Measurements from ENCODE around the gene ADGRB2.

ADGRB2 gene

GRCh38 chr1:31793586-31794285 is 29.6 kb upstream of the ADGRB2 start:
- Histone ChIP-seq H3K9ac (ENCODE audit: low read length) (no peak overlapping the region), H3K36me3 (ENCODE audit: control insufficient read depth, low read depth, low read length) (no peaks in the 10 kb centered on the region), H3K27ac (ENCODE audit: low read length) (no peak overlapping the region), H3K4me3 (ENCODE audit: low read length) (no peak overlapping the region), H3K27me3 (ENCODE audit: control insufficient read depth, insufficient read depth, low read length) (no peaks in the 10 kb centered on the region), H3K9me3 (ENCODE audit: control insufficient read depth, low read depth, low read length) (no peaks in the 10 kb centered on the region), H3K4me1 (ENCODE audit: control insufficient read depth, low read depth, low read length) (no peaks in the 10 kb centered on the region)

DNA sequence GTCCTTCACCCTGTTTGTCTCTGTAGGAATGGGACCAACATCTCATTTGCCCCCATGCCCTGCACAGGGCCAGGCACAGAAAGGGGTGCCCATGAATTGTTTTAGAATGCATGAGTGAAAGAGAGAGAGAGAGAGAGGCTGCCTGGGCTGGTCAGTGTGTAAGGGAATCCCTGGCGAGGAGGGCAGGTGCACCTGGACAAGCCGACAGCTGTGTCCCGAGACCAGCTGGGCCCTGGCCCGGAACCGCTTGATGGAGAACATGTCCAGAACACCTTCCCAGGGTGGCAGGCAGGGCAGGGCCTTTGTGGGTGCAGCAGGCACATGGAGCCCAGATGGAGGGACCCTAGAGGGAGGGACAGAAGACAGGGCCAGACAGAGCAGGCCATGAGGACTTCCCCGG is 28.9 kb upstream of the ADGRB2 start:
- H3K9me3 ChIP-seq (ENCODE audit: control insufficient read depth, low read depth, low read length): no peaks in the 10 kb centered on the region
- no peak overlapping the region for H3K4me3 ChIP-seq (ENCODE audit: low read length)
- no peaks in the 10 kb centered on the region for H3K4me1 ChIP-seq (ENCODE audit: control insufficient read depth, low read depth, low read length)
- no peak overlapping the region for H3K9ac ChIP-seq (ENCODE audit: low read length)
- no peak overlapping the region for H3K27ac ChIP-seq (ENCODE audit: low read length)
- H3K36me3 ChIP-seq (ENCODE audit: control insufficient read depth, low read depth, low read length): no peaks in the 10 kb centered on the region
- no peaks in the 10 kb centered on the region for H3K27me3 ChIP-seq (ENCODE audit: control insufficient read depth, insufficient read depth, low read length)

- Histone ChIP-seq H3K27ac (ENCODE audit: low read length) (no peak overlapping the region), H3K36me3 (ENCODE audit: control insufficient read depth, low read depth, low read length) (no peaks in the 10 kb centered on the region), H3K27me3 (ENCODE audit: control insufficient read depth, insufficient read depth, low read length) (no peaks in the 10 kb centered on the region), H3K9me3 (ENCODE audit: control insufficient read depth, low read depth, low read length) (no peaks in the 10 kb centered on the region), H3K4me1 (ENCODE audit: control insufficient read depth, low read depth, low read length) (peaks cover 4% of the 10 kb centered on the region), H3K9ac (ENCODE audit: low read length) (no peak overlapping the region), H3K4me3 (ENCODE audit: low read length) (no peak overlapping the region)
These were observed 28.4 kb upstream of the ADGRB2 start for GRCh38 chr1:31792541-31792940.

DNA sequence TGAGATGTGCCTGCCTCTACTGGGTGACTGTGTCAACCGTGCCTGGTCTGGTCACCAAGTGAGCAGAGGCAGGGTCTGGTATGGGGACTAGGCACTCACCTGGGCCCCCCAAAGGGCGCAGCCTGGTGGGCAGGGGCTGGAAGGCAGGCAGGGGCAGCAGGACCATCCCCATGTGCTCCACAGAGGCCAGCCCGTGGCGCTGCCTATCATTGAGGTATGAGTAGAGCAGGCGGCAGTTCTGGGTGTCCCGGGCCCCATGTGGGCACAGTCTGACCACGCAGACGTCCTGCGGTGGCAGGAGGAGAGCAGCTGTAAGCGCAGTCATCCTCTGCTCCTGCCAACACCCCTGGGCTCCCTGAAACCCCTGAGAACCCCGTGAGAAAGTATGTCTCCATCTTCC is 28.0 kb upstream of the ADGRB2 start:
- Histone ChIP-seq H3K36me3 (ENCODE audit: control insufficient read depth, low read depth, low read length) (no peaks in the 10 kb centered on the region), H3K9ac (ENCODE audit: low read length) (no peak overlapping the region), H3K4me1 (ENCODE audit: control insufficient read depth, low read depth, low read length) (peaks cover 5% of the 10 kb centered on the region), H3K27me3 (ENCODE audit: control insufficient read depth, insufficient read depth, low read length) (no peaks in the 10 kb centered on the region), H3K27ac (ENCODE audit: low read length) (no peak overlapping the region), H3K9me3 (ENCODE audit: control insufficient read depth, low read depth, low read length) (no peaks in the 10 kb centered on the region), H3K4me3 (ENCODE audit: low read length) (no peak overlapping the region)

DNA sequence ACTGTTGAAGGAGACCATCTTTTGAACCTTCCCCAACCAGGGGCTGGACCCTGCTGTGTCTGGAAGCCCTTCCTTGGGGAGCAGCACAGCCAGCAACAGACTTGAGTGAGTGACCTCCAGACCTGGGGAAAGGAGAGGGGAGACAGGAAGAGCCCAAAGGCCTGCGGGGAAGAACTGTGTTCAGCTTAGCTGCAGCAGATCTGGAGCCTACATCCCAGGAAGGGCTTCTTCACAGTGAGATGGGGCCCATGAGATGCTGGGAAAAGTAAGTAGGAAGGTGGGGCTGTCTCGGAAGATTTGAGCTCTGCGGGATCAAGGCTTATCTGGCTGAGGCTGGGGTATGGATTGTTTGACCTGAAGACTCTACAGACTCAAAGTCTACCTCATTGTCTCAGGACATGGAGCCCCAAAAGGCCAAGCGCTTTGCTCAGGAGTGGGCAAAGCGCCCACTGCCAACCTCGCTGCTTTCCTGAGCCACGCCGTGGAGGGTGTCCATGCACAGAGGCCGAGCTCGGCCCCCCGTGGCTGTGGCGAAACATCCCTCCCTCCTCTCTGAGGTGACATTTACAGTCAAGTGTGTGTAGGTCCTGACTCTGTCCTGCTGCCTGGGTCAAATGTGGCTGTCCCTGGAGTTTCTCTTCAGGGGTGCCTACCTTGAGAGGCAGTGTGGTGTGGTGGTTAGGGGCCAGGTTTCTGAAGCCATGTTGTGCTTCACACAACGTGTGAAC is 27.2 kb upstream of the ADGRB2 start:
- Histone ChIP-seq H3K36me3 (ENCODE audit: control insufficient read depth, low read depth, low read length) (no peaks in the 10 kb centered on the region), H3K27me3 (ENCODE audit: control insufficient read depth, insufficient read depth, low read length) (no peaks in the 10 kb centered on the region), H3K4me1 (ENCODE audit: control insufficient read depth, low read depth, low read length) (peaks cover 5% of the 10 kb centered on the region), H3K9ac (ENCODE audit: low read length) (no peak overlapping the region), H3K27ac (ENCODE audit: low read length) (no peak overlapping the region), H3K4me3 (ENCODE audit: low read length) (no peak overlapping the region), H3K9me3 (ENCODE audit: control insufficient read depth, low read depth, low read length) (no peaks in the 10 kb centered on the region)

GRCh38 chr1:31790641-31791091 is 26.5 kb upstream of the ADGRB2 start:
- Histone ChIP-seq H3K9me3 (ENCODE audit: control insufficient read depth, low read depth, low read length) (no peaks in the 10 kb centered on the region), H3K27ac (ENCODE audit: low read length) (no peak overlapping the region), H3K9ac (ENCODE audit: low read length) (no peak overlapping the region), H3K27me3 (ENCODE audit: control insufficient read depth, insufficient read depth, low read length) (no peaks in the 10 kb centered on the region), H3K4me1 (ENCODE audit: control insufficient read depth, low read depth, low read length) (peaks cover 5% of the 10 kb centered on the region), H3K4me3 (ENCODE audit: low read length) (no peak overlapping the region), H3K36me3 (ENCODE audit: control insufficient read depth, low read depth, low read length) (no peaks in the 10 kb centered on the region)

- H3K27me3 ChIP-seq (ENCODE audit: control insufficient read depth, insufficient read depth, low read length): no peaks in the 10 kb centered on the region
- no peaks in the 10 kb centered on the region for H3K9me3 ChIP-seq (ENCODE audit: control insufficient read depth, low read depth, low read length)
- no peak overlapping the region for H3K4me3 ChIP-seq (ENCODE audit: low read length)
- H3K9ac ChIP-seq (ENCODE audit: low read length): no peak overlapping the region
- H3K27ac ChIP-seq (ENCODE audit: low read length): no peak overlapping the region
- peaks cover 5% of the 10 kb centered on the region for H3K4me1 ChIP-seq (ENCODE audit: control insufficient read depth, low read depth, low read length)
- no peaks in the 10 kb centered on the region for H3K36me3 ChIP-seq (ENCODE audit: control insufficient read depth, low read depth, low read length)
These were observed 26.0 kb upstream of the ADGRB2 start for GRCh38 chr1:31790140-31790539.

- Histone ChIP-seq H3K36me3 (ENCODE audit: control insufficient read depth, low read depth, low read length) (no peaks in the 10 kb centered on the region), H3K9ac (ENCODE audit: low read length) (peak overlapping the region; percentile 74), H3K4me1 (ENCODE audit: control insufficient read depth, low read depth, low read length) (peaks cover 5% of the 10 kb centered on the region), H3K4me3 (ENCODE audit: low read length) (peak overlapping the region; percentile 71), H3K27me3 (ENCODE audit: control insufficient read depth, insufficient read depth, low read length) (no peaks in the 10 kb centered on the region), H3K27ac (ENCODE audit: low read length) (no peak overlapping the region), H3K9me3 (ENCODE audit: control insufficient read depth, low read depth, low read length) (no peaks in the 10 kb centered on the region)
These were observed 25.3 kb upstream of the ADGRB2 start for GRCh38 chr1:31789259-31790065.

- Histone ChIP-seq H3K27me3 (ENCODE audit: control insufficient read depth, insufficient read depth, low read length) (no peaks in the 10 kb centered on the region), H3K9me3 (ENCODE audit: control insufficient read depth, low read depth, low read length) (no peaks in the 10 kb centered on the region), H3K4me1 (ENCODE audit: control insufficient read depth, low read depth, low read length) (peaks cover 5% of the 10 kb centered on the region), H3K9ac (ENCODE audit: low read length) (peak overlapping the region; percentile 74), H3K36me3 (ENCODE audit: control insufficient read depth, low read depth, low read length) (no peaks in the 10 kb centered on the region), H3K4me3 (ENCODE audit: low read length) (peak overlapping the region; percentile 71), H3K27ac (ENCODE audit: low read length) (no peak overlapping the region)
These were observed 24.7 kb upstream of the ADGRB2 start for GRCh38 chr1:31788825-31789256.

DNA sequence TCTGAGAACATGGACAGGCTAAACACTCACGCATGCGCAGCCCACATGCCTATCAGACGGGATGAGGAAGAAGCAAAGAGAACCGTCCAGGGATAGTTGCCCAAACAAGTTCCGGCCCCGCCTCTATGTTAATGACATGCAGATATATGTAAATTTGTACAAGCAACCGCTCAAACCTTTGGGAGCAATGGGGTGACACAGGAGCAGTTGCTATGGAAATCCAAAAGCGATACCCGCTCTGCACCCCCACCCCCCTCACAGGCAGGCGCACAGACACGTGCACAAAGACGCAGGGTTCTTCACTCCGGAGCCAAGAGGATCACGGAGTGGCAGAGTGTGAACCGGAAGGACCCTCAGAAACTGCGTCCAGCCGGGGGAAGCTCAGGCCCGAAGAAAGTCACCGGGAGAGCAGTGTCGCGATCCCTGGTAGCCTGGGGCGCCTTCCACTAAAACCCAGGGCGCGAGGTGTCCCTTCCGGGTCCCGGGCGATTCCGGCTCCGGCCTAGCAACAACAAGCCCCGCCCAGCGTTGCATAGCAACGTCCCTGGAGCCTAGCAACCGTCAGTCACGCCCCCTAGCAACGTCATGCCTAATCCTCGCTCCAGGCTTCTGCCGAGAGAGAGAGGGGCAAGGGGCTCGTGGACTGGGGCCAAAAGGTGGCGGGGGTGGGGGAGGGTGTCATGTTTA is 24.1 kb upstream of the ADGRB2 start:
- Histone ChIP-seq H3K9ac (ENCODE audit: low read length) (peak overlapping the region; percentile 74), H3K9me3 (ENCODE audit: control insufficient read depth, low read depth, low read length) (no peaks in the 10 kb centered on the region), H3K4me3 (ENCODE audit: low read length) (peak overlapping the region; percentile 71), H3K4me1 (ENCODE audit: control insufficient read depth, low read depth, low read length) (peaks cover 8% of the 10 kb centered on the region), H3K36me3 (ENCODE audit: control insufficient read depth, low read depth, low read length) (no peaks in the 10 kb centered on the region), H3K27me3 (ENCODE audit: control insufficient read depth, insufficient read depth, low read length) (no peaks in the 10 kb centered on the region), H3K27ac (ENCODE audit: low read length) (peak overlapping the region; percentile 62)

DNA sequence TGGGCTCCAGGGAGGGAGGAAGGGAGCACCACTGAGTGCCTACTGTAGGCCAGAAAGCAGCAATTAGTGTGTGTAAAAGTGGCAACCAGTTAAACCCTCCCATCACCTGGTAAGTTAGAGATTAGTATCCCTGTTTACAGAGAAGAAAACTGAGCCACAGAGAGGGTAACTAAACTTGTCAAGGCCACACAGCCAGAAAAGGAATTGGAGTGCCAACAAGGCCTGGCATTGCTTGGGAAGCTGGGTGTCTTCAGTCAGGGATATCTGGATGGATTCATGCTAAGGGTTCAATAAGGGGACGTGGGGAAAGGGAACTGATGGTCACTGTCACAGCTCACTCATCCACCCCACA is 23.6 kb upstream of the ADGRB2 start:
- no peaks in the 10 kb centered on the region for H3K9me3 ChIP-seq (ENCODE audit: control insufficient read depth, low read depth, low read length)
- H3K27me3 ChIP-seq (ENCODE audit: control insufficient read depth, insufficient read depth, low read length): no peaks in the 10 kb centered on the region
- no peaks in the 10 kb centered on the region for H3K36me3 ChIP-seq (ENCODE audit: control insufficient read depth, low read depth, low read length)
- H3K4me3 ChIP-seq (ENCODE audit: low read length): peak overlapping the region; percentile 71
- peaks cover 13% of the 10 kb centered on the region for H3K4me1 ChIP-seq (ENCODE audit: control insufficient read depth, low read depth, low read length)
- no peak overlapping the region for H3K9ac ChIP-seq (ENCODE audit: low read length)
- H3K27ac ChIP-seq (ENCODE audit: low read length): no peak overlapping the region
